ENCODE measurements around the gene DMXL2.
A peak's percentile ranks its signal among the peaks of the same experiment; 100 is the strongest.
"Not testable (repeated sequence)": the region's sequence is repeated elsewhere in the genome, so short reads cannot be mapped to it uniquely, and the experiment has no call there.

Gene DMXL2

DNA sequence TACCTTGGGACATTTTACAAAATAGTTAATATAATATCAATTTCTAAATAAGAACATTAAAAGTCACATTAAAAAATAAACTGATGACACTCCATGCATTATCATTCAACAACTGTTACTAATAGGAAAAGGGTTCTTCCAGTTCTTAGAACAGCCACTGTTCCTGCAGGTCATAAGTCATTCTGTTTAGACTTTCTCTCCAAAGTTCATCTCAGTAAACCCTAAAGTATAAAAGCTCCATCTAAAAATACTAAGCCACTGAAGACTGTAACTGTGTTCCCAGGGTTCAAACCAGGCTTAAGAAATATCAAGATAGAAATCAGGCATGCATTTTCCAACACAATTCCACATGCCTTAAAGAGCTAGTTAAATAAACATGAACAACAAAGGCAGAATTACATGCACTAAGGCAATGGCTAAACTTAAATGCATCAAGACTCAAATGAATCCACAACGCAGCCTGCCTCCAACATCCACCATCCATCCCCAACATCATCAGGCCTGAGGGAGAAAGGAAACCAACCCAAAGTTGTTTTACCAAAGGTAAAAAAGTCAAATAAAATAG lies 46.2 kb downstream of the DMXL2 start:
- peak; percentile 51 to 59 for DNase-seq

DNA sequence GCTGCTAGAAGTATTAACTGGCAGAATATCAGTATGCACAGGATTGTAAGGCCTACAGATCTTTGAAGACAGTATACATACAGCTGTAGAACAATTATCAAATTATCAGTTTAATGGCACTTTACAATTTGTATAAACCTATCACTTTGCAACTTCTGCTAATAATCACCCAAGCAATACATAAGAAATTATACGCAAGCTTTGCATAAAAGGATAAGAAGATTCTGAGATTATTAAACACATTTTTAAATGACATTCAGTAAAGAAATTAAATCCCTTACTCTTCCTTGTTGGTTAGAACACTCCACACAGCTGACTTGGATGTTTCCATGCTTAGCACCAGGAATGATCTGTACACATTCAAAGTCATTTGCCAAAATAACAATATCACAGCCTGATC lies 46.8 kb downstream of the DMXL2 start:
- no peak for DNase-seq

DNA sequence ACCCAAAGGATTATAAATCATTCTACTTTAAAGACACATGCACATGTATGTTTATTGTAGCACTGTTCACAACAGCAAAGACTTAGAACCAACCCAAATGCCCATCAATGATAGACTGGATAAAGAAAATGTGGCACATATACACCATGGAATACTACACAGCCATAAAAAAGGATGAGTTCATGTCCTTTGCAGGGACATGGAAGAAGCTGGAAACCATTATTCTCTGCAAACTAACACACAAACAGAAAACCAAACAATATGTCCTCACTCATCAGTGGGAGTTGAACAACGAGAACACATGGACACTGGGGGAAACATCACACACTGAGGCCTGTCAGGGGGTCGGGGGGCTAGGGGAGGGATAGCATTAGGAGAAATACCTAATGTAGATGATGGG lies 49.2 kb downstream of the DMXL2 start:
- DNase-seq, result not testable (repeated sequence)

DNA sequence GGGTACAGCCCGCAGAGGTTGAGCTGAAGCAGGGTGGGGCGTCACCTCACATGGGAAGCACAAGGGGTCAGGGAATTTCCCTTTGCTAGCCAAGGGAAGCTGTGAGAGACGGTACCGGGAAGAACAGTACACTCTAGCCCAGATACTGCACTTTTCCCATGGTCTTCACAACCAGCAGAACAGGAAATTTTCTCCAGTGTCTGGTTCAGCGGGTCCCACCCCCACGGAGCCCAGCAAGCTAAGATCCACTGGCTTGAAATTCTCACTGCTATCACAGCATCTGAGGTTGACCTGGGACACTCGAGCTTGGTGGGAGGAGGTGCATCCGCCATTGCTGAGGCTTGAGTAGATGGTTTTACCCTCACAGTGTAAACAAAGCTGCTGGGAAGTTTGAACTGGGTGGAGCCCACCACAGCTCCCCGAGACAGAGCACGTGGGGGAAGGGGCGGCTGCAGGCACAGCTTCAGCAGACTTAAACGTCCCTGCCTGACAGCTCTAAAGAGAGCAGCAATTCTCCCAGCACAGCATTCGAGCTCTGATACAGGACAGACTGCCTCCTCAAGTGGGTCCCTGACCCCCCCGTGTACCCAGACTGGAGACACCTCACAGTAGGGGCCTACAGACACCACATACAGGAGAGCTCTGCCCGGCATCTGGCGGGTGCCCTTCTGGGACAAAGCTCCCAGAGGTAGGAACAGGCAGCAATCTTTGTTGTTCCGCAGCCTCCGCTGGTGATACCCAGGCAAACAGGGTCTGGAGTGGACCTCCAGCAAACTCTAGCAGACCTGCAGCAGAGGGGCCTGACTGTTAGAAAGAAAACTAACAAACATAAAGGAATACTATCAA lies 53.4 kb downstream of the DMXL2 start:
- peak; percentile 44 to 82 for DNase-seq

DNA sequence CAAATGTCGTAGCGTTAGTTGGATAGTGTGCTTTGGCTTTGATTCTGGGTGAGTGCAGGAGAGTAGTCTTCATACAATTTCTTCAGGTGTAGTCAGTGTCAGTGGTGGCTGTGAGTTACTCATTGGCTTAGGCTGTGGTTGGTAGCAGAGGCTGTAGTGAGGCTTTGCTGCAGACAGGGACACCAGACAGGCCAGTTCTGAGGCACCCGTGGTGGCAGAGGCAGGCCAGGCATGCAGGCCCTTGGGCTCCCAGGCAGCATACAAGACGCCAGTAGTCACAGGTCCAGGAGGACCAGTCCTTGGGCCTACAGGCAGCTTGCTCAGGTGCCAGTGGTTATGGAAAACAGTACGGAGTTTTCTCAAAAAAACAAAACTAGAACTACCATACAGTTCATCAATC lies 61.3 kb downstream of the DMXL2 start:
- DNase-seq, result no peak

DNA sequence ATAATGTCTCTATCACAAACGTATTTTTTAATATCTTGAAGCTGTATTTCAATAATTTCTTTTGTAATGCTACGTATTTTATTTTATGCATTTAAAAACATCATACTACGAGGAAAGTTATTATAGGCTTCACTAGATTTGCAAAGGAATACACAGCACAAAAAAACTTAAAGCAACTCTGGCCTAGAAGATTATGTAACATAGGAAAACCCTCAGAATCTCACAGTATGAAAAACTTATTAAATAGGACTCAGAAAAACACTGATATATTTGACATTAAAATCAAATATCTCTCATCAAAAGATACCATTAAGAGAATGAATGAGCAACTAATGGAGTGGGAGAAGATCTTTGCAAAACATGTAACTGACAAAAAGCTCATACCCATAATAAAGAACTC lies 63.7 kb downstream of the DMXL2 start:
- DNase-seq, result peak; percentile 64 to 71

DNA sequence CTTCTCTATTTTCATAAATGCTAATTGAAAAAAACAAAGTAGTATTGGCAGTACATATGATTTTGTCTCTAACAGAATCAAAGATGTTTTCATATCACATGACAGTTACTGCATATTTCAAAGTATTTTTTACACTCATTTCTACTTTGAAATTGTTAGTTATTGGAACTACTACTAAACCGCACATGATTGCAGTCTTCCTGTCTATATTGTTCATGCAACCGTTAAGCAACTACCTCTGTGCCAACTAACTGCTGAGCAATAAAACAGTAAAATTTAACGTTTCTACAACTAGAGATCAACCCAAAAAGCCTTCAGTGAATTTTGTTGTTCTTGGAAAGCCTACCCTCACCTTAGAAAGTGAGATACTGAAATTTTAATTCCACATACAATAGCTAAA lies 64.2 kb downstream of the DMXL2 start:
- DNase-seq, result peak; percentile 70 to 79

DNA sequence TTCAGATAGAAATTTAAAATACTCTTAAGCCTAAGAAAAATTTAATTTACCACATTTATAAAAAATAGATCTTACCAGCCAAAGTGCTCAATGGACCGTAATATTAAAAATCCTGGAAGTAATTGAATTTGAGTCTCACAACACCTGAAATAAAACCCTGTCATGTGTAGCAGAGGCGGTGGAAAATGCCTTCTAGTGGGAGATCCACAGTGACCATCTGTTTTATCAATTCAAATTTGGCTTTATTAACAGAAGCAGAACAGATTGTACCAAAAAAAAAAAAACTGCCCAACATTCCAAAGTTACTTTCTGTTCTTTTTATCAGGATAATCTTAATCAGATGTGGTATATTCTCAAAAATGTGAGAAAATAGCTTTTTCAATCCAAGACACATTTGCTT lies 71.7 kb downstream of the DMXL2 start:
- no peak for DNase-seq

DNA sequence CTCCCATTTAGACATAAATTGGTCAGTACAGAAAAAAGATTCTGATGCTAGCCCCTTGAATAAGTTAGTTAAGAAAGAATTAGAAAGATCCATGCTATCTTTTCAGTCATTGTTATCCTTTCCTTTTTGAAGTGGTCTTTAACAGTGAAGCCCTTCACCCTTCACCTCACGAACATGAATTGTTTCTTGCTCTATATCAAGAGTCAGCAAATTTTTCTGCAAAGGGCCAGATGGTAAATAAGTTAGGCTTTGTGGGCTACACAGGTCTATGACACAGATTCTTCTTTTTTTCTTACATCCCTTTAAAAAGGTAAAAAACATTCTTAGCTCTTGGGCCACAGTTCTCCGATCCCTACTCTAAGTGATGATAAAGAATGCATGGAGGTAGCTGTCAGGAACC lies 74.9 kb downstream of the DMXL2 start:
- DNase-seq, result no peak

DNA sequence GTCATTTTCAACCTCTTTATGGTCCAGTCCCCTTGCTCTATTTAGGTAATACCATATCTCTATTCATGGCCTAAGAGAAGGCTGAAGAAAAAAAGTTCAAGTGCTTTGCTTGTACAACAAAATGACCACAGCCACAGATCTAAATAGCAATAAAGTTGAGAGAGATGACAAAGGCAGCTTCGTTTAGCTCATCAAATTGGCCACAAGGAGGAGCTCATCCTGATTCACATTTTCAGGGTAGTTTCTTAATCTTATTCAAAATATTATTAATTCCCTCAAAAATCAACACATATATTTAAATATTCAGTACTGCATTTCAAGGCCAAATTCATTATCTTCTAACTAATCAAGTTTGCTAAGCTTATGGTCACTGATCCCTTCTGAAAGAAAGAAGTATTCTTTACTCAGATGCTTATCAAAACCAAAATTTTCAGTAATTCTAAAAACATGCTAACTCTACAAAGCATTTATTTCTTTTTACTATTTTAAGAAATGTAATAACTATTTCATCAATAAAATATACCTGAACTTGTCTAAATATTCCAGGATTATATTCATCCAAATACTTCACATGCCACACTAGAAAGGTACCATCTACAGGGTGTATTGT lies 85.5 kb downstream of the DMXL2 start:
- DNase-seq, result peak; percentile 20 to 30

DNA sequence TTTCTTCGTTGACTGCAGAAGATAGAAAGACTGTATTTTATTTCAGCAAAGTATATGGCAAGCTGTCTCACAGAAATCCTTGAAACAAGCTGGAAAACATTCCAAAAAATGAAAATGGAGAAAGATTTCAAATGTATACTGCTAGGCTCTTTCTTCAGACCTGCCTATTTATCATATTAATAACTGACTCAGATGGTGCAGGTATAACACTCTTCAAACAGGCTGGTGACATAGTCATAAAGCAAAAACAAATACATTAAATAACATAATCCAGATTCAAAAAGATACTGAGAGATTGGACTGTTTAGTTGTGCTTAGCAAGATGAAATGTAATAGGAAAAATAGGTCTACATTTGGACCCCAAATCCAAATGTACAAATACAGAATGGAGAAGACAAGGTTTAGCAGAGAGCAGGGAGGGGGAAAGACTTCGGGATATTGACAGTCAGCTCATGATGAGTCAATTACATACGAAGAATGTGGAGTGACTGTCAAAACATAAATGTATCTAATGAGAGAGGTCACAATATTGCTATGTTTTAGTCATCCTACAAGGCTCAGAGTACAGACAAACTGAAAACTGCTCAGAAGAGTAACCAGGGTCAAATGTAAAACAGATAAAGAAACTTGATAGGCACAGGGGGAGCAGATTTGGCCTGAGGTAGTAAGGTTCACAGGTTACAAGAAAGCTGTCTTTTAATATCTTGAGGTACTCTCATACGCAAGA lies 88.7 kb downstream of the DMXL2 start:
- DNase-seq, result no peak

DNA sequence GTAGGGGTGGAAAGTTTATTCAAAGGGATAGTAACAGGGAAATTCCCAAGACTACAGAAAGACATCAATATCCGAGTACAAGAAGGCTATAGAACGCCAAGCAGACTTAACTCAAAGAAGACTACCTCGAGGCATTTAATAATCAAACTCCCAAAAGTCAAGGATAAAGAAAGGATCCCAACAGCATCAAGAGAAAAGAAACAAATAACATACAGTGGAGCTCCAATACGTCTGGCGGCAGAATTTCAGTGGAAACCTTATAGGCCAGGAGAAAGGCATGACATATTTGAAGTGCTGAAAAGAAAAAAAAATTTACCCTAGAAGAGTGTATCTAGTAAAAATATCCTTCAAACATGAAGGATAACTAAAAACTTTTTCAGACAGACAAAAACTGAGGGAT lies 95.6 kb downstream of the DMXL2 start:
- no peak for DNase-seq

DNA sequence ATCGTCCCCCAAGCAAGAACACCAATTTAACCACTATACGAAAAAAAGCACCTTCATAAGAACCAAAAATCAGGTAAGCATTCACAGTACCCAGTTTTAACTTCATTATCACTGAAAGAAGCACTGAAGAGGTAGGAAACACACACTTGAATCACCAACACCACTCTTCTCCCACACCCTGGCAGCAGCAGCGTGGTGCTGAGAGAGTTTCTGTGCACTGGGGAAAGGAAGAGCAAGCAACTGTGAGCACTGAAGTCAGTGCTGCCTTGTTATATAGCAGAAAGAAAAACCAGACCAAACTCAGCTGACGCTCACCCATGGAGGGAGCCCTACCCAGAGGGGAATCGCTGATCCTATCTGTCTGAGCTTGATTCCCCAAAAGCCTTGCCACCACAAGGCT lies 98.2 kb downstream of the DMXL2 start:
- DNase-seq, result no peak

DNA sequence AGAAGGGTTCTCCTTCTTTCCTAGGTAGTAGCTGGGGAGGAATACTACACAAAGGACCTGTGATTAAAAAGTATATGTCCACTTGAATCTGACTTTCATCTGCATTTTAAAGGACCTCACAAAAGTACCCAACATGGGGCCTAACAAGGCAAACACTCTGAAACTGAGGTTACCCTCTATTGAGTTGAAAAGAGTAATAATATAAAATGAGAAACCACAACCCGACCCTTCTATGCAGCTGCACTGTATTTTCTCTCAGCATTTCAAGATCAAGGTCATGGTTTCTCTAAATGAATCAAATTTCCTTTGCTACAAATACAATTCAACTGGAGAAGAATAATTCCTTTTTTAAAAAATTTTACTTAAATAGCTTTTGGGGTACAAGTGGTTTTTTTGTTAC lies 106.3 kb downstream of the DMXL2 start:
- no peak for DNase-seq

DNA sequence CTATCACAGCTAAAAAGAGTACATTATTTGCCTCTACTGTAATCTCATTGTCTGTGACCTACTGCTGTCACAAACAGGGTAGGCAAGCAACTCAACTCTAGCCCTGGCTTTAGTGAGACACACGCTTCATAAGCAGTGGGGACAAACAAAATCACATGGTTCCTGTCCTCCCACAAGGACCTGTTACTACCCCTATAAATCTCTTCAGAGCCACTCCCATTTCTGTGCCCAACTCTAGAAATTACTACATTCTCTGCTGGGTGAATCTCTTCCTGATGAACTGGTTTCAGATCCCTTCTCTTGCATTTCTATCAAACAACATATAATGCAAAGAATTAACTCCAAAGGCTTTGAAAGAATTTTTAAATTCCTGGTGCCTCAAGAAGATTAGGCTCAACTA lies 117.3 kb downstream of the DMXL2 start:
- peak in 1 of 2 donors; percentile 14 for DNase-seq

DNA sequence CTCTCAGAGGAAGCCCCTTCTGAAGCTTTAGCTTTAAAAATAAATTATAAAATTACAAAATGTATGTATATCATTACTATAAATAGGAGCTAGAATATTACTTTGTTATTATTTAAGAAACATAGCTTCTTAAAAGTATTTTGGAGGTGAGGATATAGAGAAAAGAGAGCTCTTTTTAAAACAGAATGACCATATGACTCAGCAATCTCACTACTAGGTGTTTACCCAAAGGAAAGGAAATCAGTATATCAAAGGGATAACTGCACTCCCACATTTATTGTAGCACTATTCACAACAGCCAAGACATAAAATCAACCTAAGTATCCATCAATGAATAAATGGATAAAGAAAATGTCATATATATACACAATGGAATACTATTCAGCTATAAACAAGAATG lies 119.6 kb downstream of the DMXL2 start:
- DNase-seq, result no peak

DNA sequence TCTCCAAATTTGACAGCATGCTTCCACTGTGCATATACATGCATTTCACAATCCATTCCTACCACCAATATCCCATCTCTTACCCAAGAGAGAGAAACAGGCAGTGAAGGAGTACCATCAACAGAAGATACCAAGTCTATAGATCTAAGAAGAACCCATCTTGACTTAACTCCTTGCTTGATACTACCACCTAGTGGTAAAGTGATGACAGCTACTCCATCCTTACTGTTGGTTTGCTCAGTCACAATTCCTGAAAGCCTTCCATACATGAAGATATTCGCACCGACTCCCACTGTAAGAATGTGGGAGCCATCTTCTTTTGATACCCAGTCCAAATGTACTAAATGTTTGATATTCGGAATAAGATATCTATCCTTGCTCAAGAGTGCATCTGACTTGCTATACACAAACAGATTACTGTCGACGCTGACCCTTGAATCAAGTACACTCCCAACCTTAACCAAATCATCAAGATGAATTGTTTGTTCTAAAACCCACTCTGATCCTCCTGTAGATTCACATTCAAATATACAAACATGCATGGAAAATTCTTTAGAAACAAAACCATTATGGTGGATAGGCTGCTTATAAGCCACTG lies 123.1 kb downstream of the DMXL2 start:
- DNase-seq, result peak in 1 of 2 donors; percentile 14

DNA sequence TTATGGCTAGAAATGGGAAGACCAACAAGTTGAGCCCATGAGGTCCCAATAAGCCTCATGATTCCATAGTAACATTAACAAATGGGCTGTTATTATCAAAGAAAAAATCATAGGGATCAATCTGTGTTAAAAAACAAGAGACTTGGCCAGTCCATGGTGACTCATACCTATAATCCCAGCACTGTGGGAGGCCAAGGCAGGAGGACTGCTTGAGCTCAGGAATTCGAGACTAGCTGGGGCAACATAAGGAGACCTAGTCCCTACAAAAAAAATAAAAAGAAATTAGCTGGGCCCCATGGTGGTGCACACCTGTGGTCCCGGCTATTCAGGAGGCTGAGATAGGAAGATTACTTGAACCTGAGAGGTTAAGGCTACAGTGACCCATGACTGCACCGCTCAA lies 124.8 kb downstream of the DMXL2 start:
- no peak for DNase-seq

DNA sequence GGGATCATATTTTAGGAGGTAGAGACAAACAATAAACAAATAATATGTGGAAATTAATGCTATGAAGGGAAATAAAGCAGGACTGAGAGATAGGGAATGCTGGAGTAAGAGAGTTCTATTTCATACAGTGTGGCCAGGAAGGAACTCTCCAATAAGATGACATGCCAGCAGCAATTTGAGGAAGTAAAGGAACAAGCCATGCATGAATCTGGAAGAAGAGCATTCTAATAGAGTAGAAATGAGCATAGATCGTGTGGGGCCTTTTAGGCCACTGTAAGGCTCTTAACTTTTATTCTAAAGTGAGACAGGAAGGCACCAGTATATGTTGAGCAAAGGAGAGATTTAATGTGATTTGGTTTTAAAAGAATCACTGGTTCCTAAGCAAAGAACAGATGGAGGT lies 126.3 kb downstream of the DMXL2 start:
- no peak for DNase-seq

DNA sequence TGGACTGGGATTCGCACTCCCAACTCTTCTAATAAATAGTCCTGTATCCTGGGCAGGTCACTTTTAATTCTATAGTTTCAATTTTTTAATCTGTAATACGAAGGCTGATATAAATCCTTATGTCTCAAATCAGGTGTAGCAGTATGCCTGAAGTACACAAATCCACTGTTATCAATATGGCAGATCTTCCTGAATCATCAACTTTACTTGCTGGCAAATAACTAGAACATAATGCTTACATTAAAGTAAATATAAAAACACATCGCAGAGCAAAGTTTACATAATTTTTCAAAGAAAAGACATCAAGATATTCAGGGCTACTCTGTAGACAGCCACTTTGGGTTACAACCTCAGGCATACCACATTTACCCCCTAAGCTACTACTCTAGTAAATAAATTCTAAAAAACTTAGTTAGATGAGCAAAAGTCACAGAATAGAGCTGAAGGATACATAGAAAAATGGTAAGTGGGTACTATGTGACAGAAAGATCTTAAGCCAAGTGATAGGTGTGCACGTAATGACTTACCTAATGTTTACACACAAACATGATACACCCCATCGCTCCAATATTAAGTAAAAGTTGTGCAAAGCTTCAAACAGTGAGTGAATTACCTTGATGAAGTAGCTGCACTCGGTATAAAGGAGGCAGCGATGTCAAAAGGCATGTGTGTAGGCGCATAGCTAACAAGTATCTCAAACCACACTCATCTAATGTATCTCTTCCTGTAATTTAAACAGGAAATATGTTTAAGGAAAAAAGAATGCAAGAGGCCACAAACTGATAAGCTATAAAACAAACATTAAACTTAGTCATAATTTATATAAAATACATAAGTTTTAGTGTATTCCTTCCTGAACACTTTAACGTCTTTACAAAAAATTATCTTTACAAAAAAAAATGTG lies 127.9 kb downstream of the DMXL2 start:
- DNase-seq, result no peak

DNA sequence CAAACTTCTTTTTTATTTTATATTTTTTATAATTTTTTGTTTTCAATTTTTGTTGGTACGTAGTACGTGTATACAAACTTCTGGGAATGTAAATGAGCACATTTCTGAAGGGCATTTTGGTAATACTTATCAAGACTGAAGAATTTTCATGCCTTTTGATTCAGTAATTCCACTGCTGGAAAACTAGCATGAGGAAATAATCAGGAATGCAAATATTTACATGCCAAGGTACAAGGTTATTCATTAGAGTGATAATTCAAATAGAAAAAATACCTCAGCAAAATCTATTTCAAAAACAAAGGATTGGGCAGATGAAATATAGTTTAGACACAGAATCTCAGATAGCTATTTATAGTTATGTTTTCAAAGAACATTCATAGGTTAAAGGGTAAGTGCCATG lies 128.7 kb downstream of the DMXL2 start:
- no peak for DNase-seq

DNA sequence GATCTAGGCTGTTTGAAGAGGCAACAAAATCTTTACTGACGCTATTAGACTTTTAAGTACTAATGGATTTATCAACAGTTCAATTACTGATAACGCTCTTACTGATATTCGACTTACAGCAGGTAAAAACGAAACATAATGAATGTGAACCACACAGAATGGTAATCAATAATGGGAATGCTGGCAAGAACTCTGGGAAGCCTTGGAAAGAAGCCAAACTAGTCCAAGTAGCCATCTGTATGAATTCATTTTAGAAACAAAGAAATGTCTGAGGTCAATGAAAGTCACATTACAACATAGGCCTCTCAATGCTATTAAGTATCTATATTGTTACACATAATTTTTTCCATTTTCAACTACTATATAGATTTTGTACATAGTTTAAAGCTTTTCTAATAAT lies 130.0 kb downstream of the DMXL2 start:
- DNase-seq, result no peak
